Measurements from ENCODE around the gene MMRN2.

GRCh38 chr10:86988520-86988919 lies 31.1 kb upstream of the MMRN2 start:
- TF ChIP-seq RXRA (IDR thresholded peaks at IDR 0.05; ENCODE audit: insufficient read depth, low read depth, low read length) (no peak), CTCF (IDR thresholded peaks at IDR 0.05; ENCODE audit: control extremely low read depth in 1 of 3, insufficient read depth in 1 of 3, low read depth in 1 of 3, low read length in 3 of 3) (no peak), POLR2AphosphoS5 (IDR thresholded peaks at IDR 0.05; ENCODE audit: low read depth, low read length) (no peak), NRF1 (IDR thresholded peaks at IDR 0.05; ENCODE audit: low read depth, low read length) (no peak), USF2 (IDR thresholded peaks at IDR 0.05; ENCODE audit: low read length) (no peak)
